Stimulated activated CD8-positive, alpha-beta memory T cell treated with anti-CD3 and anti-CD28 coated beads, Interleukin-4, amount 100 ng/mL, for 24 hours (primary cell): ENCODE results near the gene PACC1.

Experiments
- DNase-seq: peaks from one replicate; pipeline ENCODE4 v3.0.0-alpha.2; 2020; ENCODE audit warnings: low read depth

PACC1 gene

DNA sequence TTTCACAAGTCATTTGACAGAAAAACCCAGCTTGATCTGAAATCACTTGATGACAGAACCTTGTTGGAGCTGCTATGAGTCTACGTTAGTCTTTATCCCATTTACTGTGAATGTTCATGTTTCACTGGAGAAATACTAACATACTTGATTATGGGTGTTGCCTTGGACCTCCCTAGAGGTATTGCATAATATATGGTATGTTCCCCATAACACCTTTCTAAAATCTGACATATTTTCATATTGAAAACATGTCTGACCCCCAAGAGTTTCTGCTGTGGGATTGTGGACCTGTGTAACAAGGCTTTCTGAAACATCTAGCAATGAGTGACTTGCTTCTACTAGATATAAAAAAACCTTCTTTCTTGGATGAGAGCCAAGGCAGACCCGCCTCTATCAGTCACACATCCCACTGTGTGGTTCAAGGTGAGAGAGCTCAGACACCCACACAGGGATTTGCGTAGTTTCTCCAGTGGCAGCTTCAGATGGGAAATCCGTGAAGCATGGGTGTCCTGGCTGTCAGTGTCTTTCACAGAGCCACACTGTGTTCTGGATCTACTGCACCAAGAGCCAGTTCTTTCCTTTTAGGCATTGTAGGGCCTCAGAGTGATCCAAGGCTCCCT, 22.6 kb upstream of the PACC1 start:
- DNase-seq, result no peak

DNA sequence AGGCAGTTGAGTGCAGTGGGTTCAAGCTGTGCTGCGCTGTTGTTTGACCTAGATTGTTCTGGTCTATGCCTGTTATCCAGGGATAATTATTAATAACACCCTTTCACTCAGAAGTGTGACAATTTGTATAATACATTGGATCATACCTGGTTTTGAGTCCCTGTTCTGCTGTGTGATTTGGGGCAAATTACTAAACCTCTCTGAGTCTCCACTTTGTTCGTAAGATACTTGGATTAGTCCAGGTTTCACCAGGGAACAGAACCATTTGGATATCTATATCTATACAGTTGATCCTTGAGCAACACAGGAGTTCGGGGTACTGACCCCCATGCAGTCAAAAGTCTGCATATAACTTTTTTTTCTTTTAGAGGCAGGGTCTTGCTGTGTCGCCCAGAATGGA, 20.3 kb upstream of the PACC1 start:
- DNase-seq, result no peak

DNA sequence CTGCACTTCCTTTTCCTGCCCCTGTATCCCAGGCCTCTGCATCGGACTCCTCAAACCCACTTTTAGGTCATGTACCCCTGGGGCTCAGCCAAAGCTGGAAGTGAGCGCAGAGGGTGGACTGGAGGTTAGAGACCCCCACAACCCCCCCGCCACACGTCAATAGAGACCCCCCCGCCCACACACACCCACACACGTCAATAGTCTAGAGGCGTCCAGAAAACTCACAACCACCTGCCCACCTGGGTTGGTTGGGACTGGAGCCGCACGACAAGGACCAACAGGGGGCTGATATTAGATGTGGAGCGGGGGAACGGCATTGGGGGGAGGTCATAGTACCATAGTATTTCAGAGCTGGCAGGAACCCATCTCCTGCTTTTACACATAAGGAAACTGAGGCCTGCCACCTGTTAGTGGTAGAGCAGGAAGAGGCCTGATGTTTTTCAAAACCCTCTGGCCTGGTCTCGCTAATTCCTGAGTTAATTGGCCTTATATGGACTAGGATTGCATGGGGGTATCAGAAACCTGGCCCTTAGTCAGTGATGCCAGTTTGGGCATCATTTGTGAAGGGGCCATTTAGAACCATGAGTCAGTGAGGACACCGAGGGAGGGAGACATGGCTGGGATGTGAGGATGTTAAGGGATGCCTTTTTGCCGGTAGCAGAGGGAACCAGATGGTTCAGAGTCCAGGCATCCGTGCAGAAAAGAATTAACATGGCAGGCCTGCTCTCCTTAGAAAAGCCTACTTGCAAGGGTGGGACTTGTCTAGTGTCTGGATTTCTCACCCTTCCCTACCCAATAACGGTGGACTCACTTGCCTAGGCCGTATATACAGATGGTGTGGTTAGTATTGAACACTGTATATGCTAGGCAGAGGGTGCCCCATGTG, 19.1 kb upstream of the PACC1 start:
- no peak for DNase-seq

DNA sequence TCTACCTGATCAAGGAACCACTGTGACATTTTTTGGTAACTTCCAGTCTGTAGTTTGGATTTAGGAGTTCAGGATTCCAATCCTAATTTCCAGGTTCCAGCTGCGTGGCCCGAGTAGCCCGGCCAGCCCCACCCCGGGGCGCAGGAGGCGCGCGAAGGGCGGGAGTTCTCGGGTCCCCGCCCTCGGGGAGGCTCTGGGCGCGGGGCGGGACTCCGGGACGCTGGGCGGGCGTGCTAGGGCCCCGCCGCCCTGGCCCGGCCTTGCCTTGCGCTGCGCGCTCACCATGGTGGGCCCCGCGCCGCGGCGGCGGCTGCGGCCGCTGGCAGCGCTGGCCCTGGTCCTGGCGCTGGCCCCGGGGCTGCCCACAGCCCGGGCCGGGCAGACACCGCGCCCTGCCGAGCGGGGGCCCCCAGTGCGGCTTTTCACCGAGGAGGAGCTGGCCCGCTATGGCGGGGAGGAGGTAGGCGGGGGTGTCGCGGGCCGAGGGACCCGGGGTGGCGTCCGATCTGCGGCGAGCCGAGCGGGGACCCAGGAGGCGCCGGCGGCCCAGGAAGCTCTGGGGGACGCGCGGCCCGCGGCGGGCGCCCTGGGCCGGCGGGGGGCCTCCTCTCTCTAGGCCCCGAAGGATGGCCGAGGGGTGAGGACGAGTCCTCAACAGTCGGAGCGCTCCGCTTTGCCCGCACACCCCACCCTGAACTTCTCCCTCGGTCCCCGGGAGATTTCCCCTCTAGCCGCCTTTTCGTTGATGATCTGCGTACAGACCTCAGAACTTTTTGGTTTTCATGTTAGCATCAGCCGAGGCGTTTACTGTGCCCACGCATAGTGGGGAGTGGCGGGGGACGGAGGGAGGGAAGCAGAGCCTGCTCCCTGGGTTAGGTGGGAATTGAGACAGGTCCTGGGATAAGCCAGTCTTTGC, 18.2 kb upstream of the PACC1 start, which contains the start of gene NENF:
Gene NENF, plus strand, starts transcription at position 260 of the 916 bp plus-strand sequence. Its CDS starts 24 bp downstream, at position 284.
- peak; percentile 70 for DNase-seq

DNA sequence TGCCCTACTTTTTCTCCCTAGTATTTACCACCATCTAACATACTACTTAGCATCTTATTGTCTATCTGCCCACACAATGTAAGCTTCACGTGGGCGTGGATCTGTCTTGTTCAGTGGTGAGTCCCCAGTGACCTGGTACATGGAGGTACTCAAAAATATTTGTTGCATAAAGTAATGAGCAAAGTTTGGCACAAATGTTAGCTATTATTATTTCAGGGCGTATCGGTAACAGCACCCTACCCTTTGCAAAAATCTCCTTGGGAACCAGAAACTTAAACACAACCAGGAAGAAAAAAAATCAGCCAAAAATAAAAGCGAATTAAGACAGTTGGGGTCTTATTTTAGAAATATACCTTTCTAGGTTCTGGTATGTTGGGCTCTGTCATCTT, 17.6 kb upstream of the PACC1 start:
- DNase-seq, result no peak

DNA sequence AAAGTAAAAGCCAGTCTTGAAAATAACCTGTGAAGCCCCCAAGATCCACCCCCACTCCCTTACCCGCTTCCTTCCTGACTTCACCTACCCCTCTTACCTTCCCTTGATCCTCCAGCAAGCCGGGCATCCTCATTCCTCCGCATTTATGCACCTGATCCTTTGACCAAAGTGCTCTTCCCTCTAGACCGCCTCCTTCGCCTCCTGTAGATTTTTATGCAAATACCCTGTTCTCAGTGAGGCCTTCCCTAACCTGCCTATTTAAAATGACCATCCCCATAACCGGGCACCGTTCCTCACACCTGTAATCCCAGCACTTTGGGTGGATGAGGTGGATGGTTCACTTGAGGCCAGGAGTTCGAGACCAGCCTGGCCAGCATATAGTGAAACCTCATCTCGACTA, 17.0 kb upstream of the PACC1 start:
- DNase-seq, result no peak

DNA sequence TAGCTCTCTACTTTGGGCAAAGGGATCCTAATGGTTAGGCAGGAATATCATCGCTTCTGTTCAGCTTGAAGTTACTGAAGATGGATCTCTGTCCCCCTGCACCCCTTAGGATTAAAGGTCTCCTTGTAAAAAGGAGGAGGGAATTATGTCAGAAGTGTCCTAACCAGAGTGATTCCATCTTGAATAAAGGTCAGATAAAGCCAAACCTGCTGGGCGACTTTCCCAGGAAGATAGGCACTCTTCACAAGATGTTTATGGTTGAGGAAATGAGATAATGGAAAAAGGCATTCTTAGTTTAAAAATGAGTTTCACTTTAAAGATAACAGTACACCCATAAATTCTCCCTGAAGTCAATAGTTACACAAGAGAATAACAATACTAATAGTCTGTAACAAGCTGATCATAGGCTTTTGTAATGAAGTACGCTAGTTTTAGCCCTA, 16.3 kb upstream of the PACC1 start:
- no peak for DNase-seq

DNA sequence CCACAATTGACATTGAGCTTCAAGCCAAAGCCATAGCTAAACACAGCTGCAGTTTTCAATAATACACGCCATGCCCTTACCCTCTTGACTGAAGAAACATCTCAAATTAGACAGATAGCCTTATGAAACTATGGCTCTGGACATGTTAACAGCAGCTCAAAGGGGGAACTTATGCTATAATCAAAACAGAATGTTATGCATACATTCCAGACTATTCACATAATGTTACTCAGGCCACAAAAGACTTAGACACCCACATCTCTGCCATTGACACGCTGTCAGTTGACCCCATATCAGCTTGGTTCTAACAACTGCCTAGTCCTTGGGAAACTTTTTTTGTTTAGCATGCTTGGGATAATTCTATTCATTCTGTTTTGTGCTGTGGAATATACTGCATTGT, 15.7 kb upstream of the PACC1 start:
- DNase-seq, result no peak

DNA sequence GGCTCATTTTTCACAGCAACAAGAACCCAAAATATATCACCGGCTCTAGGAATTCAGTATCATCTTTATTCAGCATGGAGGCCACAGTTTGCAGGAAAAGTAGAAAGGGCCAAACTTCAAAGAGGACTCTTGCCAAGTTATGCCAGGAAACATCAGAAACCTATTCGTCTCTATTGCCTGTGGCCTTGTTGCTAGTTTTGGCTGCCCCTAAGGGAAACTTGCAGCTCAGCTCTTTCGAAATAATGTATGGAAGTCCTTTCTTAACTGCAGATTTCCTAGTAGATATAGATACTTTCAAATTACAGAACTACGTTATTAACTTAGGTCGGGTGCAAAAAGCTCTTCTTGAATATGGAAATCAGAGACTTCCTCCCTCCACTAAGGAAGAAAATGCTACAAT, 13.8 kb upstream of the PACC1 start:
- DNase-seq, result no peak

DNA sequence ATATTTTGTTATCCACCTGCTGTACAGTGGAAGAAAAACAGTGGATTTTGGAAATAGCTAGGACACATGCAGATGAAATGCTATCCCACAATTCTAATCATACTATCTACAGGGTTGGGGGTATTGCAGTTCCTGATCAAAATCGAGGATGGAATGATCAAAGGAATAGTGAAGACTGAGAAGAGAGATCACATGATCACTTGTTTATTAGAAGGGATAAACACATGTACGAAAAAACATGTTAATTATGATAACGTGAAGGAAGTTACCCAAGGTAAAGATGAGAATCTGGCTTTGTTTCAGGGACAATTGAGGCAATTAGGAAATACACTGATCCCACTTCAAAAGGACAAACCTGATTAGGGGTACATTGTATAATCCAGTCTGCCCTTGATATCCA, 9.2 kb upstream of the PACC1 start:
- no peak for DNase-seq

DNA sequence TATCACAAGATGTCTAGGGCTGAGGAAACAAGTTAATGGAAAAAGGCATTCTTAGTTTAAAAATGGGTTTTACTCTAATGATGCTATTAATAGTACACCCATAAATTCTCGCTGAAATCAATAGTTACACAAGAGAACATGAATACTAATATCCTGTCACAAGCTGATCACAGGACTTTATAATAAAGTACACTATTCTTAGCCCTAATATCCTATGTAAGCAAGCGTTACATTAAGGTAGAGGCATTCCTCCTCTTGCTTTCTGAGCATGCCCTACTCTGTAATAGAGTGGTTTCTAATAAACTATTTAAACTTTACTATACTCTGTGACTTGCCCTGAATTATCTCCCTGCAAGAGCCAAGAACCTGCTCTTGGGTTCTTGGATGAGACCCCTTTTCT, 6.5 kb upstream of the PACC1 start:
- DNase-seq, result no peak

DNA sequence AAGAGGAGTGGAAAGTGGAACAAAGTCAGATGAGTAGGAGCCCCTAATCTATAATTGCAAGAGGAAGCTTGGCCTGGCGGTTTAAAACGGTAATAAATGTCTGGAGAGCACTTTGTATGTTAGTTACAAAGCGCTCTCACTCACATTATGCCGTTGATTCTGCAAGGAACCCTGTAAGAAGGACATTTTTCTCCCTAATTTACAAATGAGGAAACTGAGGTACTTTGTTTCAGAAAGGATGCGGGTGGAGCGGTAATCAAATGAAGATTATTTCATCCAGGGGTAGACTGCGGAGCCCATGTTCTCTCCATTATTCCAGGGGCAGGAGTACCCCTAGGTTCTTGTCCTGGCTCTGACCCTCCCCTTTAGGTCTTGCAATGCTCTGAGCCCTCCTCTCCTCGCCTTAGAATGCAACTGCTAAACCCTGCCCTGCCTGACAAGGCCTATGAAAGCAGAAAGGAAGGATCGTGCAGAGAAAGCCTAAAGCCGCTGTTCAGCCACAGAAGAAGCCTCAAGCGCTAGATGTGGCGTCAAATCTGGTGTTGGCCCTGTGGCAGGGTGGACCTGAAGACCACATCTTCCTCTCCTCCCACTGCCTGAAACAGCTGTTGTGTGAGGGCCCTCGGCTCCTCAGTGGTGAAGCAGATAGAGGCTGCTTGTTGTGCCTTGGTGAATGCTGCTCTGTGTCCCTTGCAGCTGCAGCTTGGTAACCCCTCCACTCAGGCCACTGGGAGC, 588 bp upstream of the PACC1 start:
- DNase-seq, result no peak

DNA sequence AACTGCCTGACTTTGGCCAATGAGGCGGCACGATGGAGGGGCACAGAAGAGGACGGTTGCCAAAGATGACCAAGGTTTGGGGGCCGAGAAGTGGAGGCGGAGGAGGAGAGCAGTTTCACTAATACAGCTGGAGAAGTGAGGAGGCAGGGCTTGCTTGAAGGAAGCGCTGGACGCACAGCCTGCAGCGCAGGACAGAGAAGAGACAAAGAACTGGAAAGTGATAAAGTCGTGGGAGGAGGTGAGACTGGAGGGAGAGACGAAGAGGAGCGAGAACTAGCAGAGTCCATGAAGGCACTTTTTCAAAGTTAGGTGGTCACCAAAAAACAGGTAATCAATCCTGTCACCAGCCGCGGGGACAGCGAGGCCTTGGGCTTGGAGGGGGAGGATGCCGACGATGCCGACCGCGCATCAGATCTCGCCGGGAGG, 771 bp downstream of the PACC1 start:
- no peak for DNase-seq

DNA sequence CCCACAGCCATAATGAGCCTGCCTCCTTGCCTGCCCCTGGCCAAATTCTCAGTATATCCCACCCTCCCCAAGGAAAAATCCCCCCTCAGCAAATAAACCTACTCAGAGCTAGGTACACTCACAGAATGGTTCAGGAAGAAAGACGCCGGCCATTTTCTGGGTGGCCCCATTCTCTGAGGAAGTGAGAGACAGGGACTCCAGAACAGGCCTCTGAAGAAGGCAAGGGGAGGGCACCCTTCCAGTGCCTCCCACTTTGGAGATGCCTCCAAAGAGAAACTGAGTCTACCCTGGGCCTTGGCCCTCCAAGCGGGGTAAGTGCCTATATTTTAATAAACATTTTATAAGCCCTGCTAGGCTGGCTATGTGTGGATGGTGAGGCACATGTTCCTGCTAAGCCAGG, 2.3 kb downstream of the PACC1 start:
- no peak for DNase-seq

DNA sequence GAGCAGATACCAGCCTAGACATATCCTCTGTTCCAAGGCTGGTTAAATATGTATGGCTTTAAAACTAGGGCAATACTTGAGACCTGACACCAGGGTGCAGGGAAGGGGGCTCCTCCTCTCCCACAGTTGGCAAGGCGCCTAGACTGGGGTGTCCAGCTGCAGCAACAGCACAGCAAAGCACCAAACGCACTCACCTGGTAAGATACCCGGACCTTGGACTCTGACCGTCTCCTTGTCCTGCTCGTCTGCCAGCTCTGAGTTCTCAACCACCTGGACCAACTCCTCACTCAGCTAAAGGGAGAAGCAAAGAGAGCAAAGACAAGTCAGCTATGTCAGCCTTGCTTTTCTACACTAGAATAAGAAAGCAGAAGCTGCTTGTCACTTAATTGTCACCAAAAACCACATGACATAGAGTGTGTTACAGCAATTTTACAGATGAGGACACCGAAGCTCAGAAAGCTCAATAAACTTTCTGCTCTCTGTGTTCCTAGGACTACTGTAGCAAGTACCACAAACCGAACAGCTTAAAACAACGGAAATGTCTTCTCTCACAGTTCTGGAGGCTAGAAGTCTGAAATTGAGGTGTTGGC, 4.4 kb downstream of the PACC1 start:
- DNase-seq, result no peak

DNA sequence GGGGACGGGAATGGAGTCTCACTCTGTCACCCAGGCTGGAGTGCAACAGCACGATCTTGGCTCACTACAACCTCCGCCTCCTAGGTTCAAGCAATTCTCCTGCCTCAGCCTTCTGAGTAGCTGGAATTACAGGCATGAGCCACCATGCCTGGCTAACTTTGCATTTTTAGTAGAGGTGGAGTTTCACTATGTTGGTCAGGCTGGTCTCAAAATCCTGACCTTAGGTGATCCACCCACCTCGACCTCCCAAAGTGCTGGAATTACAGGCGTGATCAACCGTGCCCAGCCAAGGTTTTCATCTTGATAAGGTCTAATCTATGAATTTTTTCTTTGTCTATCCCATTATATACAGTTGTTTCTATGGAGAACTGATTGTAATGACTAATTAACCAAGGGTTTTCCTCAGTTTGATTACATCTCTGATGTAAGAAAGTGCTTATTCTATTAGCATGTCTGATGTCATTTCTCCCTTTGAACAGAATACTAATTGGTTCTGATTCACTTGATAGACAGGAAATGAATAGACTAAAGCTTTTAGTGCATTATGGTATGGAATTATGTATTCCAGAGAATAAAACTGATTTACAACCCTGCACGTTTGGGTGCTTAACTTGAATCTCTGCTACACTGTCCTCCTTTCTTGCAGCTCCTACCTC, 11.9 kb downstream of the PACC1 start:
- no peak for DNase-seq

DNA sequence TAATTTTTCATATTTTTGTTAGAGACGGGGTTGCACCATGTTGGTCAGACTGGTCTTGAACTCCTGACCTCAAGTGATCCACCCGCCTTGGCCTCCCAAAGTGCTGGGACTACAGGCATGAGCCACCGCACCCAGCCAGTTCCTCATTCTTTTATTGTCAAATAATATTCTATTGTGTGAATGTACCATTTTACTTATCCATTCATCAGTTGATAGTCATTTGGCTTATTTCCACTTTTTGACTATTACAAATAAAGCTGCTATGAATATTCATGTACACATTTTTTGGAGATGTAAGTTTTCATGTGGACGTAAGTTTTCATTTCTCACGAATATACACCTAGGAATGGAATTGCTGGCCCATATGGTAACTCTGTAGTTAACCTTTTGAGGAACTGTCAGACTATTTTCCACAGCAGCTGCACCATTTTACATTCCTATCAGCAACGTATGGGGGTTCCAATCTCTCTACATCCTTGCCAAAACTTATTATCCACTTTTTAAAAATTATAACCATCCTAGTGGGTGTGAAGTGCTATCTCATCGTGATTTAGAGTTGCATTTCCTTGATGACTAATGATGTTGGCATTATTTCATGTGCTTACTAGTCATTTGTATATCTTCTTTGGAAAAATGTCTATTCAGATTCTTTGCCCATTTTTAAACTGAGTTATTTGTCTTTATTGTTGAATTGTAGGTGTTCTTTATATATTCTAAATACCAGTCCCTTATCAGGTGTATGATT, 12.7 kb downstream of the PACC1 start:
- DNase-seq, result no peak

DNA sequence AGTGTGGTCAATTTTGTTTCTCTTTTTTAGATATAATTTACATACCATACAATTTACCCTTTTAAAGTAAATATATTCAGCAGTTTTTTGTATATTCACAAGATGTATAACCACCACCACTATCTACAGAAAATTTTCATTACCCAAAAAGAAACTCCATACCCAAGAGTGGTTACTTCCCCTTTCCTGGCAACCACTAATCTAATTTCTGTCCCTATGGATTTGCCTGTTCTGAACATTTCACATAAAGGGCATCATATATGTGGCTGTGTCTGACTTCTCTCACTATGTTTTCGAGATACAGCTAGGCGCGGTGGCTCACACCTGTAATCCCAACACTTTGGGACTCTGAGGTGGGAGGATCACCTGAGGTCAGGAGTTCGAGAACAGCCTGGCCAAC, 13.6 kb downstream of the PACC1 start:
- no peak for DNase-seq

DNA sequence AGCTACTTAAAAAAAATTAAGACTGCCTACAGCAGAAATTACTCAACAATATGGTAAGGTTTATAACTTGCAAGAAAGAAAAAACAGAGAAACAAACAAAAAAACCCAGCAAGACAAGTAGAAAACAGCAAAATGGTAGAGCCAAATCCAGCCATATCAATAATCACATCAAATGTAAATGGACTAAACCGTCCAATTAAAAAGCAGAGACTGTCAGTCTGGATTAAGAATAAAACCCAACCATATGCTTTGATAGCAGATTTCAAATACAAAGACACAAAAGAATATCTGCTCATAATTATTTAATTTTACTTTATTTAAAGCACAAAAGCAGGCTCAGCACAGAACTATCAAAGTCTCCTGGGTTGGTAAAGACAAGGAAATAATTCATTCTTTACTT, 17.5 kb downstream of the PACC1 start:
- DNase-seq, result no peak

DNA sequence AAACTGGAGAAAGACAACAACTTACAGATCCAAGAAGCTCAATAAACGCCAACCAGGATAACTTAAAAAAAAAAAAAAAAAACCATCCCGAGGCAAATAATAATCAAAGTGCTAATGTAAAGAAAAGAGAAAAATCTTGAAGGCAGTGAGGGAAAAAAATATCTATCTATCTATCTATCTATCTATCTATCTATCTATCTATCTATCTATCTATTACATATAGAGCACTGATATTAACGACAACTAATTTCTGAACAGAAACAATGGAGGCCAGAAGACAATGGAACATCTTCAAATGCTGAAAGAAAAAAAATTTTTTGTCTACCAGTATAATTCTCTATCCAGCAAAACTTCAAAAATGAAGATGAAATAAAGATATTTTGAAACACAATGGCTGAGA, 18.0 kb downstream of the PACC1 start:
- DNase-seq, result no peak
